ENCODE results near the gene ZNF805. TPM values are rescaled to one million over a fixed set of nuclear protein-coding genes. Genes with fewer than 3 reads are reported as not detected.

ZNF805 gene
- total and polyA plus RNA-seq, 2 experiments from 2014 or later, result 3.2 to 15.9 TPM

GRCh38 chr19:57202160-57202559, 38.3 kb upstream of the ZNF805 start:
- no peak overlapping the region for H3K9ac ChIP-seq
- no peaks in the 10 kb centered on the region for H3K9me3 ChIP-seq (ENCODE audit: low read depth)
- peaks cover 22% of the 10 kb centered on the region for H3K36me3 ChIP-seq (ENCODE audit: low read depth)
- H3K27me3 ChIP-seq (replicated peaks; ENCODE audit: insufficient read depth), result no peaks in the 10 kb centered on the region
- no peaks in the 10 kb centered on the region; the same call in 1 of the 2 replicates for H4K20me1 ChIP-seq (ENCODE audit: insufficient read depth)
- no peak overlapping the region for H2AFZ ChIP-seq
- H3K4me3 ChIP-seq, result no peak overlapping the region
- no peak overlapping the region for H3K4me2 ChIP-seq (ENCODE audit: unreplicated experiment)
- DNase-seq, result no peak
- 79 to 82% methylated on average over 5 of the region's 5 CpGs for WGBS, 2 experiments (ENCODE audit: low coverage in 1 of 2, low lambda C conversion rate in 2 of 2, missing lambda C conversion rate in 2 of 2)
- H3F3A ChIP-seq (ENCODE audit: insufficient read depth), result peaks cover 15% of the 10 kb centered on the region
- H3K79me2 ChIP-seq (ENCODE audit: insufficient read depth), result peaks cover 88% of the 10 kb centered on the region
- no peaks in the 10 kb centered on the region for H3K9me2 ChIP-seq (ENCODE audit: insufficient read depth)
- in situ Hi-C loops (cut with MboI), result no loop called here
- no peak overlapping the region for H3K27ac ChIP-seq
- no peak for TF ChIP-seq EZH2phosphoT487 (IDR thresholded peaks at IDR 0.05; ENCODE audit: insufficient read depth, low read depth)
- no peak for TF ChIP-seq EZH2 (IDR thresholded peaks at IDR 0.05; ENCODE audit: insufficient read depth, poor library complexity, severe bottlenecking)
- H3K4me1 ChIP-seq (ENCODE audit: insufficient read depth), result no peaks in the 10 kb centered on the region

GRCh38 chr19:57210381-57210780, 30.1 kb upstream of the ZNF805 start:
- 83 to 88% methylated on average over 4 of the region's 4 CpGs for WGBS, 2 experiments (ENCODE audit: low coverage in 1 of 2, low lambda C conversion rate in 2 of 2, missing lambda C conversion rate in 2 of 2)
- in situ Hi-C loops (cut with MboI), result no loop called here

GRCh38 chr19:57212109-57212508, 28.3 kb upstream of the ZNF805 start:
- Histone ChIP-seq H3K27ac (no peak overlapping the region), H3K9me3 (ENCODE audit: low read depth) (no peaks in the 10 kb centered on the region), H3K4me2 (ENCODE audit: unreplicated experiment) (no peak overlapping the region), H3K4me1 (ENCODE audit: insufficient read depth) (no peaks in the 10 kb centered on the region), H3K36me3 (ENCODE audit: low read depth) (peaks cover 69% of the 10 kb centered on the region), H3K4me3 (no peak overlapping the region), H3K27me3 (replicated peaks; ENCODE audit: insufficient read depth) (no peaks in the 10 kb centered on the region), H2AFZ (no peak overlapping the region), H3K9ac (no peak overlapping the region), H4K20me1 (ENCODE audit: insufficient read depth) (peaks cover under 1% of the 10 kb centered on the region; the same call in 1 of the 2 replicates), H3K9me2 (ENCODE audit: insufficient read depth) (no peaks in the 10 kb centered on the region), H3F3A (ENCODE audit: insufficient read depth) (0 out of 2 replicates have a peak, but pooled peaks cover 5% of the 10 kb centered on the region), H3K79me2 (ENCODE audit: insufficient read depth) (peaks cover 97% of the 10 kb centered on the region)
- DNase-seq, result peak; percentile 46
- in situ Hi-C loops (cut with MboI), result no loop called here
- 87 to 89% methylated on average over 7 of the region's 7 CpGs for WGBS, 2 experiments (ENCODE audit: low coverage in 1 of 2, low lambda C conversion rate in 2 of 2, missing lambda C conversion rate in 2 of 2)
- TF ChIP-seq EZH2phosphoT487 (IDR thresholded peaks at IDR 0.05; ENCODE audit: insufficient read depth, low read depth) (no peak), EZH2 (IDR thresholded peaks at IDR 0.05; ENCODE audit: insufficient read depth, poor library complexity, severe bottlenecking) (no peak)

More at GRCh38 chr19:57210381-57210780, 30.1 kb upstream of the ZNF805 start:
- Histone ChIP-seq H3K36me3 (ENCODE audit: low read depth) (peaks cover 72% of the 10 kb centered on the region), H3F3A (ENCODE audit: insufficient read depth) (peaks cover 12% of the 10 kb centered on the region), H3K4me2 (ENCODE audit: unreplicated experiment) (no peak overlapping the region), H3K27me3 (replicated peaks; ENCODE audit: insufficient read depth) (no peaks in the 10 kb centered on the region), H3K9ac (no peak overlapping the region), H3K79me2 (ENCODE audit: insufficient read depth) (peaks cover 87% of the 10 kb centered on the region), H3K9me2 (ENCODE audit: insufficient read depth) (no peaks in the 10 kb centered on the region), H3K9me3 (ENCODE audit: low read depth) (no peaks in the 10 kb centered on the region), H2AFZ (no peak overlapping the region), H3K4me3 (no peak overlapping the region), H3K4me1 (ENCODE audit: insufficient read depth) (no peaks in the 10 kb centered on the region), H3K27ac (no peak overlapping the region), H4K20me1 (ENCODE audit: insufficient read depth) (no peaks in the 10 kb centered on the region; the same call in 1 of the 2 replicates)
- DNase-seq, result no peak
- no peak for TF ChIP-seq EZH2phosphoT487 (IDR thresholded peaks at IDR 0.05; ENCODE audit: insufficient read depth, low read depth)
- TF ChIP-seq EZH2 (IDR thresholded peaks at IDR 0.05; ENCODE audit: insufficient read depth, poor library complexity, severe bottlenecking), result no peak

GRCh38 chr19:57227502-57227901, 12.9 kb upstream of the ZNF805 start:
- WGBS, 2 experiments (ENCODE audit: low coverage in 1 of 2, low lambda C conversion rate in 2 of 2, missing lambda C conversion rate in 2 of 2), result 67 to 78% methylated on average over 5 of the region's 5 CpGs
- H3K9me3 ChIP-seq (ENCODE audit: low read depth), result no peaks in the 10 kb centered on the region
- no peak overlapping the region for H2AFZ ChIP-seq
- H3K27ac ChIP-seq, result no peak overlapping the region
- H3K79me2 ChIP-seq (ENCODE audit: insufficient read depth), result no peaks in the 10 kb centered on the region
- no peak overlapping the region for H3K4me2 ChIP-seq (ENCODE audit: unreplicated experiment)
- no peak overlapping the region for H3K9ac ChIP-seq
- H3K27me3 ChIP-seq (replicated peaks; ENCODE audit: insufficient read depth), result no peaks in the 10 kb centered on the region
- no peak overlapping the region for H3K4me3 ChIP-seq
- H3K9me2 ChIP-seq (ENCODE audit: insufficient read depth), result no peaks in the 10 kb centered on the region
- no peaks in the 10 kb centered on the region for H3F3A ChIP-seq (ENCODE audit: insufficient read depth)
- no peak for DNase-seq
- H3K36me3 ChIP-seq (ENCODE audit: low read depth), result no peaks in the 10 kb centered on the region
- no peaks in the 10 kb centered on the region for H4K20me1 ChIP-seq (ENCODE audit: insufficient read depth)
- no peaks in the 10 kb centered on the region for H3K4me1 ChIP-seq (ENCODE audit: insufficient read depth)
- in situ Hi-C loops (cut with MboI), result no loop called here
- TF ChIP-seq EZH2phosphoT487 (IDR thresholded peaks at IDR 0.05; ENCODE audit: insufficient read depth, low read depth) (no peak), EZH2 (IDR thresholded peaks at IDR 0.05; ENCODE audit: insufficient read depth, poor library complexity, severe bottlenecking) (no peak)

- no peaks in the 10 kb centered on the region for H3K36me3 ChIP-seq (ENCODE audit: low read depth)
- no peak for DNase-seq
- no peaks in the 10 kb centered on the region for H3K4me1 ChIP-seq (ENCODE audit: insufficient read depth)
- no peaks in the 10 kb centered on the region for H3K27me3 ChIP-seq (replicated peaks; ENCODE audit: insufficient read depth)
- no peaks in the 10 kb centered on the region for H4K20me1 ChIP-seq (ENCODE audit: insufficient read depth)
- in situ Hi-C loops (cut with MboI), result no loop called here
- no peak overlapping the region for H3K4me3 ChIP-seq
- no peaks in the 10 kb centered on the region for H3F3A ChIP-seq (ENCODE audit: insufficient read depth)
- H3K9me3 ChIP-seq (ENCODE audit: low read depth), result no peaks in the 10 kb centered on the region
- H2AFZ ChIP-seq, result no peak overlapping the region
- H3K79me2 ChIP-seq (ENCODE audit: insufficient read depth), result no peaks in the 10 kb centered on the region
- H3K27ac ChIP-seq, result no peak overlapping the region
- no peaks in the 10 kb centered on the region for H3K9me2 ChIP-seq (ENCODE audit: insufficient read depth)
- WGBS, 2 experiments (ENCODE audit: low coverage in 1 of 2, low lambda C conversion rate in 2 of 2, missing lambda C conversion rate in 2 of 2), result 48 to 50% methylated on average over 9 of the region's 9 CpGs
- H3K4me2 ChIP-seq (ENCODE audit: unreplicated experiment), result no peak overlapping the region
- TF ChIP-seq EZH2phosphoT487 (IDR thresholded peaks at IDR 0.05; ENCODE audit: insufficient read depth, low read depth), result no peak
- TF ChIP-seq EZH2 (IDR thresholded peaks at IDR 0.05; ENCODE audit: insufficient read depth, poor library complexity, severe bottlenecking), result no peak
- H3K9ac ChIP-seq, result no peak overlapping the region
These were observed 8.7 kb upstream of the ZNF805 start for GRCh38 chr19:57231686-57232085.

Data from GM23248 (cell line).